Glutamatergic neuron (in vitro differentiated cells): ENCODE data around the gene NT5DC2. TPM values are rescaled to one million over a fixed set of nuclear protein-coding genes. Genes with fewer than 3 reads are reported as not detected.

Experiments
- DNase-seq: peaks from one replicate; pipeline ENCODE4 v3.0.0; 2022
- H3K27ac Mint-ChIP-seq: one replicate; pipeline ENCODE4 v1.8.0; 2020; ENCODE audit warnings: mild to moderate bottlenecking, mixed read lengths, inconsistent platforms; ENCODE audit not compliant: unreplicated experiment
- H3K27me3 Mint-ChIP-seq: one replicate; pipeline ENCODE4 v1.8.0; 2020; ENCODE audit warnings: mild to moderate bottlenecking, moderate library complexity, mixed read lengths, inconsistent platforms; ENCODE audit not compliant: unreplicated experiment
- H3K36me3 Mint-ChIP-seq: one replicate; pipeline ENCODE4 v1.8.0; 2020; ENCODE audit warnings: mild to moderate bottlenecking, mixed read lengths, inconsistent platforms; ENCODE audit not compliant: unreplicated experiment
- H3K4me1 Mint-ChIP-seq: one replicate; pipeline ENCODE4 v1.8.0; 2020; ENCODE audit warnings: mild to moderate bottlenecking, low read depth, mixed read lengths, inconsistent platforms; ENCODE audit not compliant: unreplicated experiment
- H3K4me3 Mint-ChIP-seq: one replicate; pipeline ENCODE4 v1.8.0; 2020; ENCODE audit warnings: mild to moderate bottlenecking, mixed read lengths, inconsistent platforms; ENCODE audit not compliant: unreplicated experiment
- H3K9me3 Mint-ChIP-seq: one replicate; pipeline ENCODE4 v1.8.0; 2020; ENCODE audit warnings: mild to moderate bottlenecking, moderate library complexity, mixed read lengths, inconsistent platforms; ENCODE audit not compliant: unreplicated experiment
- CTCF ChIP-seq: fragments of 200-600 bp; sonication (generic); IDR thresholded peaks from one replicate; pipeline ENCODE4 v1.5.0; 2021; ENCODE audit not compliant: partially characterized antibody, unreplicated experiment
- total RNA-seq: library from RNA; stranded (reverse); fragmentation: NEBNext Ultra II Directional; extraction: Animal tissue kit (Norgen Biotek cat#: 25700); gene quantifications from one replicate; pipeline ENCODE4 v1.2.1, GENCODE V29; 2021; ENCODE audit not compliant: unreplicated experiment

The NT5DC2 gene
- total RNA-seq, 1 donor from 2014 or later: 308 TPM

DNA sequence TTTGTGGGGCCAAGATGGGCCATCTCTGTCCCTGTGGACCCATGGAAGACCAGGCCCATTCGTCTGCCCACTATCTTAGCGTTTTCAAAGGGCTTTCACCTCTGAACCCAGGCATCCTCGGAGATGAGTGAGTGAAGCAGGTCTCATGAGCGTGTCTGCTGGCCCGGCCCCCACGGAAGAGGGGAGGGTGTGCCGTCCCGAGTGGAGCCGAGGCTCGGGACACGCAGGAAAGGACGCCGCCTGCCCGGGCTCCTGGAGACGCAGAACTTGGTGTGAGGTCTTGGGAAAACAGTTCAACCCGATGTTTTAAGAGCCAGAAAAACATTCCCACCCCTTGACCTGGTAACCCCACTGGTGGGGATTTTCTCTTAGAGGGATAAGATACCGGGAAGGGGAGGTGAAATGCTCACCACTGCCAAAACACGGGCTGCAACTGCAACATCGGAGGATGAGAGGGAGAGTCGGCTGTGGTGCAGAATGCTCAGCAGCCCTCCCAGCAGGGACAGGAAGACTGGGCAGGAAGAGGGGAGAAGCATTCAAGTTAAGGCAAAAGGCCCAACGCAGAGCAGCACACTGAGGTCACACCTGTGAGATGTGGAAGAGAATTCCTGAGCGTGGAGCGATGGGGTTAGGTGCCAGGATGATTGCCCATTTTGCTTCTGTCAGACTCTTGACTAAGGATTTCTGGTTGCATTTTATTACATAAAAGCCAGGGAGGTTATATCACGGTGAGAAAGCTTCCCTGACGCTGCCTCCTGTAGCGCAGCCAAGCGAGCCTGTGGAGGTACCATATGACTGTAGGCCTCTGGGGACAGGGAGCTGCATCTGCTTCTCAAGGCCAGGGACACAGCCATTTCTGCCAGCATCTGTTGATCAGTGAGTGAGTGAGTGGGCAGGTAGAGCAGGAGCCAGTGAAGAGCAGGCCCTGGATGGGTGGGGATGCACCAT lies 52.6 kb downstream of the NT5DC2 start:
- peaks cover 42% of the 10 kb centered on the region for H3K4me1 Mint-ChIP-seq
- peak; percentile 71 for DNase-seq
- H3K27ac Mint-ChIP-seq: peak overlapping the region; percentile 97
- peaks cover 25% of the 10 kb centered on the region for H3K9me3 Mint-ChIP-seq
- peaks cover 13% of the 10 kb centered on the region for H3K36me3 Mint-ChIP-seq
- peak overlapping the region; percentile 74 for H3K4me3 Mint-ChIP-seq
- peaks cover 17% of the 10 kb centered on the region for H3K27me3 Mint-ChIP-seq
- TF ChIP-seq CTCF: no peak

- peaks cover 42% of the 10 kb centered on the region for H3K4me1 Mint-ChIP-seq
- peaks cover 25% of the 10 kb centered on the region for H3K9me3 Mint-ChIP-seq
- peaks cover 13% of the 10 kb centered on the region for H3K36me3 Mint-ChIP-seq
- no peak for DNase-seq
- peak overlapping the region; percentile 46 for H3K27ac Mint-ChIP-seq
- H3K4me3 Mint-ChIP-seq: no peak overlapping the region
- no peak for TF ChIP-seq CTCF
- peaks cover 17% of the 10 kb centered on the region for H3K27me3 Mint-ChIP-seq
These were observed 53.6 kb downstream of the NT5DC2 start for GRCh38 chr3:52479877-52480575.

DNA sequence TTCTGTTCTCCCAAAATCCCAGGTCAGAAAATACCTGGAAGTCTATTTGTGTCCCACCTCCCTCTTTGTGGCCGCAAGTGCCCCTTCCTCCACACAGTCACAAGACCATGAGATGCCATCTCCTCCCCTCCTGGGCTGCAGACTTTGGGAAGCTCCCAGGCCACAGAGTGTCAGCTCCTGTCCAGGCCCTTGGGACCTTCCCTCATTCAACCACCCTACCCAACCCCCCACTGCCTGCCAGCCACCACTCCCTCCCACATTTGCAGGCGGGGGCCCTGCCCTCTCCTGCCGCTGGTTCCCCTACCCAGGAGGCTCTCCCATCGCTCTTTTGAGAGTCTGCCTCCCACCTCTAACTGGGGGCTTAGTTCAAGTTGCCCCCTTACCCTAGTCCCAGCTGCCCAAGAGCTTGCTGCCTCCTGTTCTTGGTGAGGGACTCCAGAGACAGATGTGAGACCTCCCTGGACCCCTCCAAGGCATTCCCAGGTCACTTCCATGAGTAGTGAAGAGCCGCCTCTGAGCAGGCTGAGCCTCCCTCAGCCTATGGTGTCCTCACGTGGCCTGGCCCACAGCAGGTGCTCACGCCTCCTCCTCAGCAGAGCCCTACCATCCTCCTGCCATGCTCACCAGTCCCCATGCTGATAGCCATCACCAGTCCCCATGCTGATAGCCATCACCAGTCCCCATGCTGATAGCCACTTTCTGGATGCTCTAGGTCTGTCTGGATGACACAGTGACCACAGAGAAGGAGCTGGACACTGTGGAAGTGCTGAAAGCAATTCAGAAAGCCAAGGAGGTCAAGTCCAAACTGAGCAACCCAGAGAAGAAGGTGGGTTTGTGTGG lies 54.4 kb downstream of the NT5DC2 start:
- Mint-ChIP-seq H3K36me3 (peaks cover 13% of the 10 kb centered on the region), H3K9me3 (peaks cover 23% of the 10 kb centered on the region), H3K27me3 (peaks cover 17% of the 10 kb centered on the region), H3K4me3 (no peak overlapping the region), H3K27ac (peak overlapping the region; percentile 46), H3K4me1 (peaks cover 40% of the 10 kb centered on the region)
- TF ChIP-seq CTCF: no peak
- DNase-seq: no peak

- Mint-ChIP-seq H3K27ac (no peak overlapping the region), H3K36me3 (peaks cover 13% of the 10 kb centered on the region), H3K4me3 (no peak overlapping the region), H3K4me1 (peaks cover 27% of the 10 kb centered on the region), H3K9me3 (peaks cover 20% of the 10 kb centered on the region), H3K27me3 (peaks cover 15% of the 10 kb centered on the region)
- TF ChIP-seq CTCF: no peak
- DNase-seq: no peak
These were observed 55.9 kb downstream of the NT5DC2 start for GRCh38 chr3:52477796-52478095.
